H1 (cell line): ENCODE measurements around the gene ACAD9.

Experiments
- CEBPB ChIP-seq: IDR thresholded peaks from 2 replicates; pipeline ENCODE4 v1.6.1; 2012; ENCODE audit warnings: low read depth, low read length
- CTCF ChIP-seq, 3 experiments: IDR thresholded peaks; 1 replicate in 2 of 3; 2 replicates in 1 of 3; pipeline versions ENCODE4 v1.5.1 to v1.6.1; 2011; ENCODE audit warnings: low read length in 3 of 3, mild to moderate bottlenecking in 3 of 3, inconsistent platforms in 2 of 3, low read depth in 1 of 3, moderate library complexity in 1 of 3; ENCODE audit not compliant: insufficient read depth in 1 of 3; ENCODE audit errors: control extremely low read depth in 1 of 3
- EZH2 ChIP-seq: fragments of 200-600 bp; sonication (generic); IDR thresholded peaks from 2 replicates; pipeline ENCODE4 v1.7.1; 2012; ENCODE audit warnings: low read depth, mild to moderate bottlenecking, moderate library complexity, low read length, inconsistent platforms; ENCODE audit not compliant: severe bottlenecking
- GTF2F1 ChIP-seq: IDR thresholded peaks from 2 replicates; pipeline ENCODE4 v1.6.1; 2012; ENCODE audit warnings: low read depth, low read length, improper control_type of control experiment, borderline replicate concordance
- MAFK ChIP-seq: IDR thresholded peaks from 2 replicates; pipeline ENCODE4 v1.6.1; 2012; ENCODE audit warnings: low read depth, mild to moderate bottlenecking, improper control_type of control experiment, low read length
- POLR2A ChIP-seq, 2 experiments: IDR thresholded peaks; 1 replicate in 1 of 2; 2 replicates in 1 of 2; pipeline ENCODE4 v1.6.1; 2011; ENCODE audit warnings: low read depth in 2 of 2, low read length in 2 of 2, mild to moderate bottlenecking in 2 of 2; ENCODE audit errors: control extremely low read depth in 1 of 2
- POLR2AphosphoS5 ChIP-seq: IDR thresholded peaks from 2 replicates; pipeline ENCODE4 v1.6.1; 2011; ENCODE audit warnings: low read depth, low read length
- RAD21 ChIP-seq, 2 experiments: IDR thresholded peaks in 1 of 2; conservative IDR thresholded peaks in 1 of 2; 2 replicates each; pipeline ENCODE4 v1.6.1; 2011; ENCODE audit warnings: low read depth in 2 of 2, low read length in 2 of 2, improper control_type of control experiment in 1 of 2, inconsistent platforms in 1 of 2, mild to moderate bottlenecking in 1 of 2, moderate library complexity in 1 of 2
- RNF2 ChIP-seq: fragments of 200-900, 300-1000 bp; sonication (generic); IDR thresholded peaks from 2 replicates; pipeline ENCODE4 v1.7.1; 2016; ENCODE audit warnings: borderline replicate concordance, low read depth, mild to moderate bottlenecking, antibody characterized with exemption, low read length; ENCODE audit not compliant: poor library complexity, severe bottlenecking; ENCODE audit errors: missing control alignments
- RXRA ChIP-seq: IDR thresholded peaks from 2 replicates; pipeline ENCODE4 v1.6.1; 2011; ENCODE audit warnings: low read depth, mild to moderate bottlenecking, low read length, moderate library complexity; ENCODE audit not compliant: insufficient read depth
- SIN3A ChIP-seq, 2 experiments: IDR thresholded peaks in 1 of 2; conservative IDR thresholded peaks in 1 of 2; 2 replicates each; pipeline ENCODE4 v1.6.1; 2011 to 2012; ENCODE audit warnings: low read length in 2 of 2, improper control_type of control experiment in 1 of 2, low read depth in 1 of 2, mild to moderate bottlenecking in 1 of 2
- SUZ12 ChIP-seq: fragments of 200-600 bp; sonication (generic); IDR thresholded peaks from 2 replicates; pipeline ENCODE4 v1.6.1; 2012; ENCODE audit warnings: mild to moderate bottlenecking, inconsistent platforms, low read length, moderate library complexity, mixed read lengths
- ZNF274 ChIP-seq: IDR thresholded peaks from 2 replicates; pipeline ENCODE4 v1.7.0; 2012; ENCODE audit warnings: low read length, borderline replicate concordance; ENCODE audit errors: extremely low read depth

DNA sequence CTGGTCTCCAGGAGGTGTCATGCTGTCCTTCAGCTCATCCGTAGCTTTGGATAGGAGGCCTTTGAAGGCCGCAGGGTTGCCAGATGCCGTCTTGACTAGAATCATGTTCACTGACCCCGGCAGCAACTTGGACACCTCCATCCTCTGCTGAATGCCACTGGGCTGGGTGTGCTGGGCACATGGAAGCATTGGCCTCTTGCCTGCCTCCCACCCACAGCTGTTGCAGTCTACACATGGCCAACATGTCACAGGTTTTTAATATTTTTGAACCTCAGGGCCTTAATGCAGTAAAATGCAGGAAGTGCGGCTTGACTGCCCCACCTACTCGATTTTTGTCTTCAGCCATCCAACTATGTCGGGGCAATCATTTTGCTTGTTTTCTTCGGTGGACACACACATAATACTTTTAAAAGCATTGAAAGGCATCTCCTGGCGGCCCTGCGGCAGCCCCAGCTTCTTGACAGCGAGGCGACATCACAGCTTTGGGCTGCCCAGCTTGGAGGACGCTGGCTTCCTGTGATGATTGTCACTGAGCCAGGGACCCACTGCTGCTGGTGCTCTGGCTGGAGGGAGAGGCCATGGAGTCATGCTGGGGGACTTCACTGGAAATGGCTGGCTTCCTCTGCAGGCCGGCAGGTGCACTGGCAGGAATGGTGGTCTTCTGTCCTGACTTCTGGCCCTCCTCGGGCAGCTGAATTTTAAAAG lies 31.6 kb upstream of the ACAD9 start:
- TF ChIP-seq CTCF (IDR thresholded peaks at IDR 0.05; ENCODE audit: control extremely low read depth in 1 of 3, insufficient read depth in 1 of 3, low read depth in 1 of 3, low read length in 3 of 3) (no peak), RNF2 (no peak), CEBPB (no peak), SIN3A (conservative IDR thresholded peaks at IDR 0.05 in 1 of 2, IDR thresholded peaks at IDR 0.05 in 1 of 2; ENCODE audit: low read depth in 1 of 2, low read length in 2 of 2) (no peak), GTF2F1 (no peak), MAFK (no peak), POLR2AphosphoS5 (no peak), ZNF274 (no peak), POLR2A (IDR thresholded peaks at IDR 0.05; ENCODE audit: control extremely low read depth in 1 of 2, low read depth in 2 of 2, low read length in 2 of 2) (no peak), EZH2 (no peak), SUZ12 (no peak), RAD21 (IDR thresholded peaks at IDR 0.05 in 1 of 2, conservative IDR thresholded peaks at IDR 0.05 in 1 of 2; ENCODE audit: low read depth in 2 of 2, low read length in 2 of 2) (no peak), RXRA (no peak)
